ENCODE data around the gene NKX1-1.

DNA sequence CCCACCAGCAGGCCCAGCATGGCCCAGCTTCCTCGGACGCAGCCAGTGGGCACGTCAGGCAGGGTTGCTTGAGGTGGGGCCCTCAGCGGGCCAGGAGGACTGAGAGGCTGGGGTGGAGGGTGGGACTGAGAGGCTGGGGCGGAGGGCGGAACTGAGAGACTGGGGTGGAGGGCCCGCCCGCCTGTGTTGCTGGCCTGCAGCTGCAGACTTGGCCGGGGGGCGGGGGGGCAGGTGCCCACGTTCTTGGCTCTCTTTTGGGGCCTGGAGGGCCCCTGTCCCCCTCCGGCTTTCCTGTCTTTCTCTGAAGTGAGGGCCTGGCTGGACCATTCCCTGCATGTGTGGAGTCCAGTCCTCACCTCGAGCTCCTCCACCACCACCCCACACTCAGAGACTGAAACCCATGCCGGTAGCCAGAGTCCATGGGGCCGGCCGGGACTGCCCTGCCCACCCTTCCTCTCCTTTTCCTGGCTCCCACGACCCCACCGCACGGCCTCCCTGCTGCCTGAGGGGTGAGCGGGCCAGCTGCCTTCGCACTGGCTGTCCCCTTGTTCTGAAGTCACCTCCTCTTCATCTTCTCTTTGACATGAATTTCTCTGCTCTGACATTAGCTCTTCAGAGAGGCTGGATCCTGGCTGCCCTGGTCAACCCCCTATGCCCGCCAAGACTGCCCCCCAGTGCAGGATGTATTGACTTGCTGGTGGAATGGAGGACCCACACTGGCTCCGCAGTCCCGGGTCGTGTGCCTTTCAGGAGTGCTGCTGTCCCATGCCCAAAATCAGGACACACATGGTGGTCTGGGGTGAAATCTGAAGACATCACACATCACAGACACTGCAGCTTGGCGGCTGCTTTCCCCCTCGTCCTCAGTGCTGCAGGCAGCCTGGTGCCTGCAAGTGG lies 10.1 kb upstream of the NKX1-1 start:
- TF ChIP-seq, protein P1, sequence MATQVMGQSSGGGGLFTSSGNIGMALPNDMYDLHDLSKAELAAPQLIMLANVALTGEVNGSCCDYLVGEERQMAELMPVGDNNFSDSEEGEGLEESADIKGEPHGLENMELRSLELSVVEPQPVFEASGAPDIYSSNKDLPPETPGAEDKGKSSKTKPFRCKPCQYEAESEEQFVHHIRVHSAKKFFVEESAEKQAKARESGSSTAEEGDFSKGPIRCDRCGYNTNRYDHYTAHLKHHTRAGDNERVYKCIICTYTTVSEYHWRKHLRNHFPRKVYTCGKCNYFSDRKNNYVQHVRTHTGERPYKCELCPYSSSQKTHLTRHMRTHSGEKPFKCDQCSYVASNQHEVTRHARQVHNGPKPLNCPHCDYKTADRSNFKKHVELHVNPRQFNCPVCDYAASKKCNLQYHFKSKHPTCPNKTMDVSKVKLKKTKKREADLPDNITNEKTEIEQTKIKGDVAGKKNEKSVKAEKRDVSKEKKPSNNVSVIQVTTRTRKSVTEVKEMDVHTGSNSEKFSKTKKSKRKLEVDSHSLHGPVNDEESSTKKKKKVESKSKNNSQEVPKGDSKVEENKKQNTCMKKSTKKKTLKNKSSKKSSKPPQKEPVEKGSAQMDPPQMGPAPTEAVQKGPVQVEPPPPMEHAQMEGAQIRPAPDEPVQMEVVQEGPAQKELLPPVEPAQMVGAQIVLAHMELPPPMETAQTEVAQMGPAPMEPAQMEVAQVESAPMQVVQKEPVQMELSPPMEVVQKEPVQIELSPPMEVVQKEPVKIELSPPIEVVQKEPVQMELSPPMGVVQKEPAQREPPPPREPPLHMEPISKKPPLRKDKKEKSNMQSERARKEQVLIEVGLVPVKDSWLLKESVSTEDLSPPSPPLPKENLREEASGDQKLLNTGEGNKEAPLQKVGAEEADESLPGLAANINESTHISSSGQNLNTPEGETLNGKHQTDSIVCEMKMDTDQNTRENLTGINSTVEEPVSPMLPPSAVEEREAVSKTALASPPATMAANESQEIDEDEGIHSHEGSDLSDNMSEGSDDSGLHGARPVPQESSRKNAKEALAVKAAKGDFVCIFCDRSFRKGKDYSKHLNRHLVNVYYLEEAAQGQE (IDR thresholded peaks at IDR 0.05; ENCODE audit: insufficient read depth in 1 of 2, low read depth in 2 of 2, low read length in 2 of 2), result no peak
- no peak for TF ChIP-seq POLR2AphosphoS5 (IDR thresholded peaks at IDR 0.05; ENCODE audit: low read depth, low read length)
- TF ChIP-seq TAF1 (IDR thresholded peaks at IDR 0.05; ENCODE audit: borderline replicate concordance, insufficient read depth, low read length), result no peak
- no peak for TF ChIP-seq SIN3A (IDR thresholded peaks at IDR 0.05; ENCODE audit: borderline replicate concordance, insufficient read depth, low read length)
